HG03469 (cell line): Measurements from ENCODE around the gene MSI1.

ENCODE experiments used
- ATAC-seq: cut with Tn5 transposase; IDR thresholded peaks from one replicate; pipeline ENCODE4 v1.9.1; 2021; ENCODE audit warnings: mild to moderate bottlenecking, moderate library complexity, moderate number of reproducible peaks; ENCODE audit not compliant: unreplicated experiment

The MSI1 gene

DNA sequence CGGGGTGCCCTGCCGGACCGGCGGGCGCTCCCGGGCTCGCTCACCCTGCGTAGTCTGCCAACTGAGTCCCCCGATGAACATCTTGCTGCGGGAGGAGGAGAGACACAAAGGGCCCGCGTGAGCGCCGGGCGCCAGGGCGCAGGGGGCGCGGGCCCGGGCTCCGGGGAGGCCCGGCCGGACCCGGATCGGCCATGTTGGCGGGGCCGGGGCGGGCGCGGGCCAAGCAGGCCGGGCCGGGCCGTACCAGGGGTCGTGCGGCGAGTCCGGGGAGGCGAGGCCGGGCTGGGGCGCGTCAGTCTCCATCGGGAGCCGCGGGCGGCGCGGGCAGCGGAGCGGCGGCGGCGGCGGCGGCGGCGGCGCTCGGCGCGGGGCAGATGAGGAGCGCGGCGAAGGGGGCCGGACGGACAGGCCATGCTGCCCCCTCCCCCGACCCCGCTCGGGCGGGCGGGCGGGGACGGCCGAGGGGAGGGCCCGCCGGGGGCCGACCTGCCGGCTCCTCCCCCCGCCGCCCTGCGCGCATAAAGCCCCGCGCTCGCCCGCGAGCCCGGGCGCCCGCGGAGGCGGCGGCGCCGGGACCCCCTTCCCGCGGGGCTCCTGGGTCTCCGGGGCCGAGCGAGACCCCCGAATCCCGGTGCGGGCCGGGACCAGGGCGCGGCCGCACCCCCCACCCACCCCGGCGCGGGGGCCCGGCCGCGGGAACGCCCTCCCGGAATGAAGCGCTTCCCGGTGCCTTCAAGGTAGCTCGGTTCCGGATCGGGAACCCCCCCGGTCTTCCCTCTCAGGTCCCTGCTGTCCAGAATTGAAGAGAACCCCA lies at the start of gene MSI1:
MSI1 (minus strand) TSS at position 376 of the 814 bp plus-strand sequence; CDS start at position 303, 73 bp downstream.
- no peak for ATAC-seq

DNA sequence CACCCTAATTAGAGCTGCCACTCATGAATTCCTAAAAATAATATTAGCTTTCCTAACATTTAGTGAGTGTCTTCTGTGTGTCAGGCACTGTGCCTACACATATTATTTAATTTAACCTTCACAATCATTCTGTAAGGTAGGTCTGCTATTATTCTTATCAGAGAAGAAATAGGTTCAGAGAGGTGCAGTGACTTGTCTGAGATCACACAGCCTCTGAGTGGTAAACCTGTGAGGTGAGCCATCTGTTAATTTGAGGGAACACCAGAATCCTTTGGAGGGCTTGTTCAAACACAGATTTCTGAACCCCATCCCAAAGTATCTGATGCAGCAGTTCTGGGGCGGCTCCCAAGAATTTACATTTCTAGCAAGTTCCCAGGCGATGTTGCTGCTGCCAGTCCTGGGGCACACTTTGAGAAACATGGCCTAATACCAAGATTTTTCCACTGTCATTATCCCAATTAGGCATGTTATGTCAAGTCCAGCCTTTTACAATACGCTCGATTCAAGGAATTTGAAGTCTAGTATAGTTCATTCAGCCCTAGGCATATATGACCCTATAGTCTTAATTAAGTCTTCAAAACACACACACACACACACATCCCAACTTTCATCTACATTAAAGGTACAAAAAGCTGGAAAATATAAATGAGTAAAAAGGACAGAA lies 49.1 kb upstream of the MSI1 start:
- no peak for ATAC-seq

- ATAC-seq = no peak
These were observed 47.7 kb upstream of the MSI1 start for GRCh38 chr12:120416490-120417216.

DNA sequence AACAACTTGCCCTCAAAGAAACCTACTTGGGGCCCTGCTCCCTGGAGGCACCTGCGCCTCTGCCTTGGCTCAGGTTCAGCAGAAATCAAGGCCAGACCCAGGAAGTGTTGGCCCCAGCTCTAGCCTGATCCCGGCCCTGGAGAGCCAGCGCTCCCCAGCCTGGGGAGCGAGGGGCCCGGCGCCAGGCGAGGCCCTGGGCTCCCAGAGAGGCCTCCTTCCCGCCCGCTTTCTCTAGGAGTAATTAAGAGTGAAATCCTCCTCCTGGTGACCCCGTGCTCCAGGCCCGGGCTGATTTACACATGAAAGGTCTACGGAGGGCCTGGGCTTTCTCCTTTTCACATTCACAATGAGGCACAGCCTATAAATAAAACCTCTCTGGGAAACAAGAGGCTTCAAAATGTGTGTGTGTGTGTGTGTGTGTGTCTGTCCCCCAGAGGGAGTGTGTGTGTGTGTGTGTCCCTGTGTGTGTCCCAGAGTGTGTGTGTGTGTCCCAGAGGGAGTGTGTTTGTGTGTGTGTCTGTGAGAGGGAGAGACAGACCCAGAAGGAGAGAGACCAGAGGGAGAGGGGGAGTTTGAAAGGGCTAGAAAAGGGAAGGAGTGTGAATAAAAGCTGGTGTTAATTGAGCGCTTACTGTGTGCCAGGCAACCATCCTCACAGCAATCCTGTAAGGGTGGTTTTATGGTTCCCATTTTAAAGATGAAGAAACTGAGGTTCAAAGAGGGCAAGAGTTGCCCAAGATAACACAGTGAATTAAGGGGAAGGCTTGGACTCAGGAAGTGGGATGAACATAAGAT lies 45.1 kb upstream of the MSI1 start:
- ATAC-seq = no peak

- ATAC-seq = no peak
These were observed 43.5 kb upstream of the MSI1 start for GRCh38 chr12:120412421-120412820.

DNA sequence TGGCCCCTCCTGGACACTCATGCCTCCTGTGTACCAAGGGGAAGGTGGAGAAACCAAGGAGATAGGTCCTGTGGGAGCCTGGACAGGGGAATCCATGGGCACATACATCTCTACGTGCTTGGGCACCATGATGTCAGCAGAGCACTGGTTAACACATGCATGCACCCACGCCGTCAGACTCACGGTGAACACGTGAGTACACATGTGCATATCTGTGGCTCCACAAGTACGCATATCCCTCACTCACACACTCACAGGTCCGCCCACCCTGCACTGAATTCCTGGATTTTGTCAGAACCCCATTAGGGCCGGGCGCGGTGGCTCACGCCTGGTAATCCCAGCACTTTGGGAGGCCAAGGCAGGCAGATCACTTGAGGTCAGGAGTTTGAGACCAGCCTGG lies 39.8 kb upstream of the MSI1 start:
- ATAC-seq = no peak

DNA sequence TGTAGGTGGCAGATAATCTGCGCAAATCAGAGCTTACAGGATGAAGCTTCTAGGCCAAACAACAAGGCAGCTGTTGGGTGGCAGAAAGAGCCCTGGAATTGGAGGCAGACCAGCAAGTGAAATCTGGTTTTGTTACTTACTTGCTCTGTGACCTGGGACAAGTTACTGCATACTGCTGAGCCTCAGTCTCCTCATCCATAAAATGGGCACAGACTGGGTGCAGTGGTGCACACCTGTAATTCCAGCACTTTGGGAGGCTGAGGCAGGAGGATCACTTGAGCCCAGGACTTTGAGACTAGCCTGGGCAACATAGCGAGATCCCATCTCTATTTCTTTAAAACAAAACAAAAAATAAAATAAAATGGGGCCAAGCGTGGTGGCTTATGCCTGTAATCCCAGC lies 37.6 kb upstream of the MSI1 start:
- ATAC-seq = no peak

- ATAC-seq = no peak
These were observed 37.1 kb upstream of the MSI1 start for GRCh38 chr12:120406069-120406468.

DNA sequence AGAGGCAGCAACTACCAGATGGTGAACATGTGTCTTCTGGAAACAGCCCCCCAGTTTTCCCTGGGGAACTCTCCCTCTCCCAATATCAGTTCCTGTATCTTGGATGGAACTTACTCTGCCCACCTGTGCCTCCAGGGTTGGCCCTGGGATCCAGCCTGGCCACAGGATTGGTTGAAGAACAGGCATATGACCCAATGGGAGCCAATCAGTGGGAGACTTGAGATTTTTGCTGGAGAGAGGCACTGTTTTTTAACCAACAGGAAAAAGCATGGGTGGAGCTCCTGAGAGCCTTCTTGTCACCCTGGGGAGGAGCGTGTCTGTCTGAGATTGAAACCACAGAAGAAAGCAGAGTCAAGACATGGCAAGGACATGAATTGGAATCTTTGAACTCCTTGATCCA lies 35.3 kb upstream of the MSI1 start:
- ATAC-seq = no peak

GRCh38 chr12:120403869-120404268 lies 34.9 kb upstream of the MSI1 start:
- ATAC-seq = no peak

DNA sequence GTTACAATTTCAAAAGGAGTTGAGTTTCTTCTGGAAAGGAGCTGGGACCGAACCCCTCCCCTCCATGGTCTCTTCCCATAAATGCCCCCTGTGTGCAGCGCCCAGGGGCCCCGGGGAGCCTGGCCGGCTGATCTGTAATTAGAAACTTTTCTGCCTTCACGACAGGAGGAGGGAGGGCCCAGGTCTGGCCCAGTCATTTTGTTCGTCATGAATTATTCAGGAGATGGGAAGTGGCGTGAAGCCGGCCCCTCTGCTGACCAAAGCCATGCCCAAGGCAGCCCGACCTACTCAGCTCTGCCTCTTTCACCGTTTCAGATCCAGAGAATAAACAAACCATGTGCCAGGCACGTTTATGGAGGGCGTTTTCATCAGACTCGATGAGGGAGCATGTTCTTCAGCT lies 33.3 kb upstream of the MSI1 start:
- no peak for ATAC-seq

DNA sequence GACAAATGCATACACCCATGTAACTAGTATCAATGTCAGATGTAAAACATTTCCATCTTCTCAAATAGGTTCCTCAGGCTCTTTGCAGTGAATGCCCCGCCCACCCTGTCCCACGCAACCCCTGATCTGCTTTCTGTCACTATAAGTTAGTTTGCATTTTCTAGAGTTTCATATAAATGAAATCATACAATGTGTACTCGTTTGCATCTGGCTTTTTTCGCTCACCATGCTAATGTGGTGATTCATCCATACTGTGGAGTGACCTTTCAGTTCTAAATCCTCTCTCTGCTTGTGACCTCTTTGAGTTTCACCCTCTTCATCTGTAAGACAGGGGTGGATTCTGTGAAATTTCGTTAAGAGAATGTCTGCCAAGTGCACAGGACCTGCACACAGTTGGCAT lies 30.6 kb upstream of the MSI1 start:
- no peak for ATAC-seq

GRCh38 chr12:120397824-120398540 lies 29.0 kb upstream of the MSI1 start:
- no peak for ATAC-seq

- no peak for ATAC-seq
These were observed 25.8 kb upstream of the MSI1 start for GRCh38 chr12:120394483-120395367.

GRCh38 chr12:120390540-120391120 lies 21.7 kb upstream of the MSI1 start:
- no peak for ATAC-seq

GRCh38 chr12:120388691-120389481 lies 19.9 kb upstream of the MSI1 start:
- no peak for ATAC-seq

GRCh38 chr12:120381752-120382419 lies 12.9 kb upstream of the MSI1 start:
- no peak for ATAC-seq

GRCh38 chr12:120378036-120378435 lies 9.1 kb upstream of the MSI1 start:
- ATAC-seq = no peak
